PC-9 (cell line): ENCODE measurements around the gene FAM217B. TPM values are rescaled to one million over a fixed set of nuclear protein-coding genes. Genes with fewer than 3 reads are reported as not detected.

Source experiments
- BruUV-seq: library from RNA; stranded (reverse); fragments of 400-500 nt; replicated peaks from 2 replicates; lab custom pipeline; 2021; lab: Mats Ljungman, UMichigan
- CTCF ChIA-PET: fragments of 300-600 bp; sonication (Branson Sonifier 250); formaldehyde crosslinking; loops from one replicate; lab custom pipeline; 2022; ENCODE audit warnings: antibody characterized with exemption; lab: Charles Lee
- POLR2A ChIA-PET: fragments of 300-600 bp; sonication (Branson Sonifier 250); formaldehyde crosslinking; loops from one replicate; lab custom pipeline; 2022; ENCODE audit warnings: antibody characterized with exemption; ENCODE audit not compliant: unreplicated experiment; lab: Charles Lee
- DNase-seq, 2 experiments: peaks; one replicate each; pipeline versions ENCODE4 v3.0.0 to v3.0.0-alpha.2; 2015 to 2022; ENCODE audit warnings: mixed read lengths in 1 of 2
- H2AFZ ChIP-seq: fragments of 200-600 bp; sonication (generic); 2 replicates; pipeline ENCODE4 v1.8.1; 2017; ENCODE audit warnings: antibody characterized with exemption
- H3F3A ChIP-seq: fragments of 200-600 bp; sonication (generic); 2 replicates; pipeline ENCODE4 v1.8.1; 2017; ENCODE audit warnings: antibody characterized with exemption, mild to moderate bottlenecking, low read depth; ENCODE audit not compliant: insufficient read depth
- H3K27ac ChIP-seq: fragments of 200-600 bp; sonication (generic); 2 replicates; pipeline ENCODE4 v1.6.1; 2016; ENCODE audit warnings: mixed run types
- H3K27me3 ChIP-seq: fragments of 200-600 bp; sonication (generic); 2 replicates; pipeline ENCODE4 v1.6.1; 2016; ENCODE audit warnings: low read depth, mixed run types; ENCODE audit not compliant: insufficient read depth
- H3K36me3 ChIP-seq: fragments of 200-600 bp; sonication (generic); 2 replicates; pipeline ENCODE4 v1.6.1; 2016; ENCODE audit warnings: low read depth, mixed run types
- H3K4me1 ChIP-seq: fragments of 200-600 bp; sonication (generic); replicated peaks from 2 replicates; pipeline ENCODE4 v1.6.1; 2016; ENCODE audit warnings: mixed run types; ENCODE audit not compliant: insufficient read depth
- H3K4me2 ChIP-seq: fragments of 200-600 bp; sonication (generic); 2 replicates; pipeline ENCODE4 v1.6.1; 2017; ENCODE audit warnings: mixed run types
- H3K4me3 ChIP-seq: fragments of 200-600 bp; sonication (generic); 2 replicates; pipeline ENCODE4 v1.6.1; 2016; ENCODE audit warnings: mixed run types
- H3K79me2 ChIP-seq: fragments of 200-600 bp; sonication (generic); 2 replicates; pipeline ENCODE4 v1.6.1; 2017; ENCODE audit warnings: low read depth, mixed run types
- H3K9me2 ChIP-seq: fragments of 200-600 bp; sonication (generic); 2 replicates; pipeline ENCODE4 v1.8.1; 2017; ENCODE audit warnings: mild to moderate bottlenecking; ENCODE audit not compliant: insufficient read depth
- H3K9me3 ChIP-seq: fragments of 200-600 bp; sonication (generic); 2 replicates; pipeline ENCODE4 v1.8.1; 2016; ENCODE audit warnings: low read depth; ENCODE audit not compliant: insufficient read depth
- H4K20me1 ChIP-seq: fragments of 200-600 bp; sonication (generic); 2 replicates; pipeline ENCODE4 v1.8.1; 2017; ENCODE audit not compliant: insufficient read depth
- EZH2 ChIP-seq: fragments of 200-600 bp; sonication (generic); IDR thresholded peaks from 2 replicates; pipeline ENCODE4 v1.8.0; 2017; ENCODE audit warnings: antibody characterized with exemption, low read depth
- intact Hi-C: fragments of 100-400 bp; cut with micrococcal nuclease; formaldehyde crosslinking; loops from one replicate; pipeline ENCODE4 v1.10.0; 2022; ENCODE audit not compliant: unreplicated experiment
- total RNA-seq: library from RNA; stranded (reverse); gene quantifications from 2 replicates; pipeline ENCODE4 v1.2.3, GENCODE V29; 2021
- TF ChIP-seq, protein P1 (sequence below): fragments of 200-600 bp; sonication (generic); conservative IDR thresholded peaks from 2 replicates; pipeline ENCODE4 v1.6.1; 2017; ENCODE audit warnings: mixed run types, antibody characterized with exemption, mild to moderate bottlenecking, moderate library complexity

The FAM217B gene
- total RNA-seq, 1 experiment from 2014 or later = 20.2 TPM

DNA sequence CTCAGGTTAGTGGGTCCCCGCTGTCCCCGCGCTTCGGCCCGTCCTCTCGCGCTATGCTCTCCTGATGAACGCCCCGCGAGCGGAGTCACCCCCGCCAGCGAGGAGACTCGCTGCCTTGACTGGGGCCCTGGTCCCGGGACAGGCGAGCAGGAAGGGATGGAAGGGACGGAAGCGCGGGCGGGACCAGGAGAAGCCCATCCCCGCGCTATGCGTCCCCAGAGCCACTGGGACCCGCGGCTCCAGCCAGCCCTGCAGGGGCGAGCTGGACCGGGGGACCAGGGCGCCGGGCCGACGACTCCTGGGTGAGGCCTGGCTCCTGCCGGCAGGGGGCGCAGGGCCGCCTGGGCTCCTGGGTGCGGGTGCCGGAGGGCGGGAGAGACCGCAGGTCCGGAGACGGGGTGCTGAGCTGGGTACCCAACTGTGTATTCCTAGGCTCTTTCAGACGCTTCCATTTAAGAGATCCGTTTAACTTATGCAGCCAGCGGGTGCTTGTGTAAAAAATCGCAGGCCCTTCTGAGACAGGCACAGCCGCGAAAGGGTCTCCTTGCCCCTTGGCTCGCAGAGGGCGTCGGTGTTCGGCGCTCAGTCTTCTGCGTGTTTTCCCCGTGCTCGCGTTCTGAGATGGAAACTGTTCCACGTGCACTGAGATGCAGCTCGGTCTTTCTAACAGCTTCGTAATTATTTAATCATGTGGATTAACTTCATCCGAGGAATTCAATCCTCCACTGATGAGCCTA, 6.2 kb upstream of the FAM217B start:
- Histone ChIP-seq H3F3A (peaks cover 11% of the 10 kb centered on the region; the same call in 1 of the 2 replicates), H2AFZ (no peak overlapping the region), H3K9me2 (no peaks in the 10 kb centered on the region), H3K4me3 (no peak overlapping the region), H3K27me3 (no peaks in the 10 kb centered on the region), H3K27ac (no peak overlapping the region), H3K36me3 (peaks cover 8% of the 10 kb centered on the region), H3K4me1 (peaks cover 28% of the 10 kb centered on the region), H3K9me3 (no peaks in the 10 kb centered on the region; the same call in 1 of the 2 replicates), H4K20me1 (0 out of 2 replicates have a peak, but pooled peaks cover 8% of the 10 kb centered on the region), H3K79me2 (peaks cover 38% of the 10 kb centered on the region), H3K4me2 (no peak overlapping the region)
- TF ChIP-seq, protein P1, sequence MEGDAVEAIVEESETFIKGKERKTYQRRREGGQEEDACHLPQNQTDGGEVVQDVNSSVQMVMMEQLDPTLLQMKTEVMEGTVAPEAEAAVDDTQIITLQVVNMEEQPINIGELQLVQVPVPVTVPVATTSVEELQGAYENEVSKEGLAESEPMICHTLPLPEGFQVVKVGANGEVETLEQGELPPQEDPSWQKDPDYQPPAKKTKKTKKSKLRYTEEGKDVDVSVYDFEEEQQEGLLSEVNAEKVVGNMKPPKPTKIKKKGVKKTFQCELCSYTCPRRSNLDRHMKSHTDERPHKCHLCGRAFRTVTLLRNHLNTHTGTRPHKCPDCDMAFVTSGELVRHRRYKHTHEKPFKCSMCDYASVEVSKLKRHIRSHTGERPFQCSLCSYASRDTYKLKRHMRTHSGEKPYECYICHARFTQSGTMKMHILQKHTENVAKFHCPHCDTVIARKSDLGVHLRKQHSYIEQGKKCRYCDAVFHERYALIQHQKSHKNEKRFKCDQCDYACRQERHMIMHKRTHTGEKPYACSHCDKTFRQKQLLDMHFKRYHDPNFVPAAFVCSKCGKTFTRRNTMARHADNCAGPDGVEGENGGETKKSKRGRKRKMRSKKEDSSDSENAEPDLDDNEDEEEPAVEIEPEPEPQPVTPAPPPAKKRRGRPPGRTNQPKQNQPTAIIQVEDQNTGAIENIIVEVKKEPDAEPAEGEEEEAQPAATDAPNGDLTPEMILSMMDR = no peak
- TF ChIP-seq EZH2 = no peak
- ChIA-PET CTCF (interaction anchor here (0.6 kb wide), 1 partner anchor 11 kb away, joined by 4 read pairs; no protein-coding TSS in a partner anchor), POLR2A (interaction anchor here (0.6 kb wide), 1 partner anchor 10 kb away, joined by 6 read pairs; no protein-coding TSS in a partner anchor)
- intact Hi-C loops = no loop called here
- no TSS peak for BruUV-seq
- DNase-seq = peak in 1 of 2 experiments; percentile 70

DNA sequence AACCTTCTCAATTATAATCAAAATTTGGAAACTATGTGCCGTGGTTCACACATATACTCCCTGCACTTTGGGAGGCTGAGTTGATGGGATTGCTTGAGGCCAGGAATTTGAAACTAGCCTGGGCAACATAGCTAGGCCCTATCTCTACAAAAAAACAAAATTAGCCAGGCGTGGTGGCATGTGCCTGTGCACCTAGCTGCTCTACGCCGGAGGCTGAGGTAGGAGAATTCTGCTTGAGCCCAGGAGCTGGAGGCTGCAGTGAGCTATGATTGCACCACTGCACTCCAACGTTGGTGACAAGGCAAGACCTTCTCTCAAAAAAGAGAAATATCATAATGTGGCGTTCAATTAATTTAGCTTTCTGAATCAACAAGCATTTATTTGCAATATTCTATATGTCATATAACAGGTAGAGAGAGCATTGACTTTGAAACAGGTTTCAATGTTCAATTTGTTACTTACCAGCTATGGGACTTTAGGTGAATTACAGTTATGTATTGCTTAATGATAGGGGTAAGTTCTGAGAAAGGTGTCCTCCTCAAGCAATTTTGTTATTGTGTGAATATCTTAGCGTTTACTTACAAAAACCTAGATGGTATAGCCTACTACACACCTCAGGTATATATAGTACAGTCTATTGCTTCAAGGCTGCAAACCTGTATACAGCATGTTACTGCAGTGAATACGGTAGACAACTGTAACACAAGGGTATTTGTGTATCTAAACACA, 4.6 kb upstream of the FAM217B start:
- Histone ChIP-seq H3F3A (peaks cover 19% of the 10 kb centered on the region; the same call in 1 of the 2 replicates), H2AFZ (no peak overlapping the region), H3K4me2 (peak overlapping the region; percentile 83; the same call in 1 of the 2 replicates), H4K20me1 (0 out of 2 replicates have a peak, but pooled peaks cover 8% of the 10 kb centered on the region), H3K36me3 (peaks cover 8% of the 10 kb centered on the region), H3K4me3 (no peak overlapping the region), H3K9me3 (no peaks in the 10 kb centered on the region; the same call in 1 of the 2 replicates), H3K27ac (no peak overlapping the region), H3K79me2 (peaks cover 43% of the 10 kb centered on the region), H3K4me1 (peaks cover 31% of the 10 kb centered on the region), H3K27me3 (no peaks in the 10 kb centered on the region), H3K9me2 (no peaks in the 10 kb centered on the region)
- intact Hi-C loops = no loop called here
- no peak for TF ChIP-seq EZH2
- POLR2A ChIA-PET = interaction anchor here (0.6 kb wide), 1 partner anchor 8 kb away, joined by 6 read pairs; no protein-coding TSS in a partner anchor
- no peak for DNase-seq
- no TSS peak for BruUV-seq
- CTCF ChIA-PET = no interaction called here

DNA sequence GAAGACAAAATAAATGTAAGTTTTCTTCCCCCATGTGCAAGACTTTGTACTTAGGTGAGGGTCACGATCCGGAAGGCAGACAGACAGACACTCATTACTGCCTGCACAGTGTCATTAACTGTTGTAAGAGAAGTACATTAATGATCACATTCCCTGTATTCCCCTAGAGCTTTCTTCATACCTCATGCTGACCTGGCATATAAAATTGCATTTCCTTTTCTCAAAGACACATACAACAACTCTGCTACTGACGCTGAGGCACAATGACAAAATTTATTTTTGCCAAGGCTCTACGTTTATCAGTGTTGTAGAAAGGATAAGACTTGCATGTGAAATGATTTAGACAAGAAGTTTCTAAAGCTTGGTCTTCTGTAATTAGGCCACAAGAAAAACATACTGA, 3.8 kb upstream of the FAM217B start:
- TF ChIP-seq EZH2 = no peak
- TF ChIP-seq, protein P1 = no peak
- peaks cover 26% of the 10 kb centered on the region for H3F3A ChIP-seq
- DNase-seq = no peak
- peak overlapping the region; percentile 83 for H3K4me2 ChIP-seq
- H3K27ac ChIP-seq = no peak overlapping the region
- H3K9me2 ChIP-seq = no peaks in the 10 kb centered on the region
- CTCF ChIA-PET = no interaction called here
- peaks cover 8% of the 10 kb centered on the region for H3K36me3 ChIP-seq
- no peaks in the 10 kb centered on the region; the same call in 1 of the 2 replicates for H3K9me3 ChIP-seq
- H3K4me1 ChIP-seq = peaks cover 36% of the 10 kb centered on the region
- H3K27me3 ChIP-seq = no peaks in the 10 kb centered on the region
- H3K79me2 ChIP-seq = peaks cover 47% of the 10 kb centered on the region
- H4K20me1 ChIP-seq = 0 out of 2 replicates have a peak, but pooled peaks cover 8% of the 10 kb centered on the region
- H2AFZ ChIP-seq = no peak overlapping the region
- POLR2A ChIA-PET = no interaction called here
- intact Hi-C loops = no loop called here
- peak overlapping the region; percentile 72; the same call in 1 of the 2 replicates for H3K4me3 ChIP-seq
- BruUV-seq = no TSS peak
